GM23338 (cell line): Measurements from ENCODE around the gene PCDH1. TPM values are rescaled to one million over a fixed set of nuclear protein-coding genes. Genes with fewer than 3 reads are reported as not detected.

ENCODE experiments used
- ATAC-seq: fragments of 200-7000 bp; cut with Tn5 transposase; 3 replicates; pipeline ENCODE4 v1.9.1; 2020
- DNase-seq: peaks from one replicate; pipeline ENCODE4 v3.0.0-alpha.2; 2015; ENCODE audit warnings: low spot score
- H2AFZ ChIP-seq: fragments of 200-600 bp; sonication (generic); 2 replicates; pipeline ENCODE4 v1.8.0; 2016; ENCODE audit warnings: antibody characterized with exemption, mild to moderate bottlenecking, moderate library complexity
- H3F3A ChIP-seq: fragments of 200-600 bp; sonication (generic); replicated peaks from 2 replicates; pipeline ENCODE4 v1.8.0; 2017; ENCODE audit warnings: antibody characterized with exemption, mixed run types, low read depth
- H3K27ac ChIP-seq: fragments of 200-600 bp; sonication (generic); 2 replicates; pipeline ENCODE4 v1.6.1; 2016; ENCODE audit warnings: low read depth
- H3K27me3 ChIP-seq: fragments of 200-600 bp; sonication (generic); 2 replicates; pipeline ENCODE4 v1.8.0; 2016; ENCODE audit warnings: mild to moderate bottlenecking, mixed run types, moderate library complexity; ENCODE audit not compliant: insufficient read depth
- H3K36me3 ChIP-seq: fragments of 200-600 bp; sonication (generic); 2 replicates; pipeline ENCODE4 v1.8.0; 2016; ENCODE audit warnings: mild to moderate bottlenecking; ENCODE audit not compliant: insufficient read depth
- H3K4me1 ChIP-seq: fragments of 200-600 bp; sonication (generic); 2 replicates; pipeline ENCODE4 v1.8.0; 2016; ENCODE audit warnings: mild to moderate bottlenecking, moderate library complexity; ENCODE audit not compliant: insufficient read depth
- H3K4me2 ChIP-seq: fragments of 200-600 bp; sonication (generic); 2 replicates; pipeline ENCODE4 v1.7.1; 2017; ENCODE audit warnings: mixed run types
- H3K4me3 ChIP-seq: fragments of 200-600 bp; sonication (generic); 2 replicates; pipeline ENCODE4 v1.6.1; 2016; ENCODE audit warnings: mixed run types
- H3K79me2 ChIP-seq: fragments of 200-600 bp; sonication (generic); replicated peaks from 2 replicates; pipeline ENCODE4 v1.8.0; 2017; ENCODE audit warnings: mild to moderate bottlenecking; ENCODE audit not compliant: insufficient read depth
- H3K9me2 ChIP-seq: fragments of 200-600 bp; sonication (generic); 2 replicates; pipeline ENCODE4 v1.8.0; 2017; ENCODE audit not compliant: insufficient read depth
- H4K20me1 ChIP-seq: fragments of 200-600 bp; sonication (generic); replicated peaks from 2 replicates; pipeline ENCODE4 v1.8.0; 2017; ENCODE audit warnings: mild to moderate bottlenecking; ENCODE audit not compliant: insufficient read depth
- H3K27ac Mint-ChIP-seq: 2 replicates; pipeline ENCODE4 v1.8.0; 2020; ENCODE audit warnings: inconsistent platforms, mild to moderate bottlenecking, moderate library complexity, mixed read lengths
- H3K27me3 Mint-ChIP-seq: 3 replicates; pipeline ENCODE4 v1.8.0; 2022; ENCODE audit warnings: low read depth, mild to moderate bottlenecking, moderate library complexity, mixed read lengths, inconsistent platforms; ENCODE audit not compliant: insufficient read depth, poor library complexity
- H3K36me3 Mint-ChIP-seq: 3 replicates; pipeline ENCODE4 v1.8.0; 2021; ENCODE audit warnings: low read depth, mild to moderate bottlenecking, inconsistent platforms, moderate library complexity, mixed read lengths
- H3K4me1 Mint-ChIP-seq: 3 replicates; pipeline ENCODE4 v1.8.0; 2020; ENCODE audit warnings: mild to moderate bottlenecking, inconsistent platforms, mixed read lengths
- H3K4me3 Mint-ChIP-seq: 3 replicates; pipeline ENCODE4 v1.8.0; 2021; ENCODE audit warnings: moderate library complexity, mild to moderate bottlenecking, inconsistent platforms, mixed read lengths
- H3K9me3 Mint-ChIP-seq: 3 replicates; pipeline ENCODE4 v1.8.0; 2020; ENCODE audit warnings: moderate library complexity, mild to moderate bottlenecking, inconsistent platforms, mixed read lengths
- CREB1 ChIP-seq: fragments of 250-450 bp; sonication (Bioruptor Pico); IDR thresholded peaks from 2 replicates; pipeline ENCODE4 v1.5.0; 2020; ENCODE audit warnings: low read depth, mild to moderate bottlenecking, moderate library complexity
- CTCF ChIP-seq, 2 experiments: fragments of 200-600 bp in 1 of 2; sonication (generic) in 1 of 2; conservative IDR thresholded peaks; 2 replicates each; pipeline versions ENCODE4 v1.5.1 to v1.6.1; 2016 to 2017; ENCODE audit warnings: antibody characterized with exemption in 2 of 2, low read depth in 2 of 2, mild to moderate bottlenecking in 2 of 2, moderate library complexity in 1 of 2
- ETS1 ChIP-seq: IDR thresholded peaks from 2 replicates; pipeline ENCODE4 v1.6.1; 2016; ENCODE audit warnings: antibody characterized with exemption
- EZH2 ChIP-seq: fragments of 200-600 bp; sonication (generic); IDR thresholded peaks from one replicate; pipeline ENCODE4 v1.8.0; 2017; ENCODE audit warnings: antibody characterized with exemption, mild to moderate bottlenecking, low read depth; ENCODE audit not compliant: unreplicated experiment
- EZH2phosphoT487 ChIP-seq: fragments of 200-600 bp; sonication (generic); IDR thresholded peaks from one replicate; pipeline ENCODE4 v1.8.1; 2018; ENCODE audit warnings: antibody characterized with exemption; ENCODE audit not compliant: unreplicated experiment
- JUNB ChIP-seq: IDR thresholded peaks from one replicate; pipeline ENCODE4 v1.6.1; 2016; ENCODE audit warnings: antibody characterized with exemption; ENCODE audit not compliant: unreplicated experiment
- NANOG ChIP-seq: IDR thresholded peaks from 2 replicates; pipeline ENCODE4 v1.6.1; 2016; ENCODE audit warnings: antibody characterized with exemption, borderline replicate concordance
- POLR2AphosphoS5 ChIP-seq: IDR thresholded peaks from 2 replicates; pipeline ENCODE4 v1.6.1; 2016; ENCODE audit warnings: antibody characterized with exemption, low read depth
- REST ChIP-seq: IDR thresholded peaks from one replicate; pipeline ENCODE4 v1.6.1; 2018; ENCODE audit warnings: antibody characterized with exemption; ENCODE audit not compliant: unreplicated experiment
- ZNF114 ChIP-seq: fragments of 250-450 bp; sonication (Bioruptor Pico); IDR thresholded peaks from 2 replicates; pipeline ENCODE4 v1.5.0; 2020; ENCODE audit warnings: mild to moderate bottlenecking, moderate library complexity
- ZNF462 ChIP-seq: fragments of 250-450 bp; sonication (Bioruptor Pico); IDR thresholded peaks from 2 replicates; pipeline ENCODE4 v1.5.0; 2020; ENCODE audit warnings: mild to moderate bottlenecking, moderate library complexity
- polyA plus RNA-seq: library from polyadenylated mRNA; unstranded; fragments of >200 nt; fragmentation: Nextera tagmentation; extraction: Ambion mirVana; gene quantifications from 2 replicates; pipeline ENCODE4 v1.2.1, GENCODE V29; 2016
- total RNA-seq: library from RNA; depleted of rRNA; stranded (reverse); fragments of >200 nt; shearing (Covaris generic); gene quantifications from 2 replicates; pipeline ENCODE4 v1.2.3, GENCODE V29; 2014

Gene PCDH1
- total and polyA plus RNA-seq, 2 experiments from 2014 or later, result 26.2 to 183 TPM

GRCh38 chr5:141856037-141856790, 22.0 kb downstream of the PCDH1 start:
- H3K36me3 ChIP-seq, result peaks cover 10% of the 10 kb centered on the region; the same call in 1 of the 2 replicates
- DNase-seq, result no peak
- no peak overlapping the region for H3K4me2 ChIP-seq
- H3K36me3 Mint-ChIP-seq, result peaks cover 53% of the 10 kb centered on the region
- no peaks in the 10 kb centered on the region for H3K9me3 Mint-ChIP-seq
- peaks cover 14% of the 10 kb centered on the region for H3K27me3 Mint-ChIP-seq
- ATAC-seq, result no peak
- no peak overlapping the region for H3K4me3 ChIP-seq
- peaks cover 21% of the 10 kb centered on the region; the same call in 1 of the 2 replicates for H3F3A ChIP-seq
- H3K79me2 ChIP-seq, result peaks cover 23% of the 10 kb centered on the region; the same call in 1 of the 2 replicates
- H2AFZ ChIP-seq, result no peak overlapping the region
- H3K27ac ChIP-seq, result no peak overlapping the region
- no peak overlapping the region; the same call in 2 of the 3 replicates for H3K4me3 Mint-ChIP-seq
- H3K27ac Mint-ChIP-seq, result peak overlapping the region; percentile 12; the same call in 1 of the 2 replicates
- H3K4me1 Mint-ChIP-seq, result peaks cover 66% of the 10 kb centered on the region
- TF ChIP-seq CTCF (conservative IDR thresholded peaks at IDR 0.05; ENCODE audit: low read depth in 2 of 2), result no peak
- TF ChIP-seq EZH2, result no peak
- TF ChIP-seq EZH2phosphoT487, result no peak
- no peak for TF ChIP-seq CREB1 (CRISPR knock-in tag)
- TF ChIP-seq NANOG, result no peak
- TF ChIP-seq POLR2AphosphoS5, result no peak
- TF ChIP-seq ZNF114 (CRISPR knock-in tag), result no peak
- TF ChIP-seq JUNB, result no peak
- no peak for TF ChIP-seq ZNF462 (CRISPR knock-in tag)
- no peak for TF ChIP-seq REST
- no peak for TF ChIP-seq ETS1
- H3K27me3 ChIP-seq, result no peaks in the 10 kb centered on the region
- H3K4me1 ChIP-seq, result peaks cover 44% of the 10 kb centered on the region
- no peaks in the 10 kb centered on the region for H3K9me2 ChIP-seq
- no peaks in the 10 kb centered on the region for H4K20me1 ChIP-seq
